H1 (cell line): Measurements from ENCODE around the gene CEP152. TPM values are rescaled to one million over a fixed set of nuclear protein-coding genes. Genes with fewer than 3 reads are reported as not detected.

Source experiments
- CTCF ChIA-PET: fragments of 300-600 bp; sonication (Branson Sonifier 250); formaldehyde crosslinking; loops from one replicate; lab custom pipeline; 2021; ENCODE audit not compliant: partially characterized antibody; lab: Charles Lee
- POLR2A ChIA-PET: fragments of 300-600 bp; sonication (Branson Sonifier 250); formaldehyde crosslinking; loops from one replicate; lab custom pipeline; 2021; ENCODE audit warnings: inconsistent platforms; ENCODE audit not compliant: partially characterized antibody; lab: Charles Lee
- DNase-seq, 2 experiments: peaks; one replicate each; pipeline versions ENCODE4 v3.0.0 to v3.0.0-alpha.2; 2010 to 2022; ENCODE audit warnings: low spot score in 2 of 2, low read depth in 1 of 2, mixed read lengths in 1 of 2
- FAIRE-seq: peaks from 2 replicates; lab custom pipeline; 2011; peaks lifted over from hg19 to GRCh38; lab: Jason Lieb, UNC
- H2AFZ ChIP-seq: 2 replicates; pipeline ENCODE4 v1.8.1; 2012; ENCODE audit warnings: low read length, inconsistent platforms
- H2AK5ac ChIP-seq: 2 replicates; pipeline ENCODE4 v1.6.1; 2013; ENCODE audit warnings: low read depth, low read length
- H2BK120ac ChIP-seq: replicated peaks from 2 replicates; pipeline ENCODE3; 2013; ENCODE audit warnings: low read depth, low read length, inconsistent platforms
- H2BK12ac ChIP-seq: 2 replicates; pipeline ENCODE4 v1.6.1; 2013; ENCODE audit warnings: low read depth, low read length
- H2BK15ac ChIP-seq: 2 replicates; pipeline ENCODE4 v1.6.1; 2013; ENCODE audit warnings: low read length
- H2BK20ac ChIP-seq: 2 replicates; pipeline ENCODE4 v1.6.1; 2013; ENCODE audit warnings: low read length
- H2BK5ac ChIP-seq: 2 replicates; pipeline ENCODE4 v1.6.1; 2013; ENCODE audit warnings: low read depth, low read length
- H3K14ac ChIP-seq: 2 replicates; pipeline ENCODE4 v1.6.1; 2013; ENCODE audit warnings: inconsistent platforms; ENCODE audit not compliant: insufficient read length
- H3K18ac ChIP-seq: 2 replicates; pipeline ENCODE4 v1.6.1; 2013; ENCODE audit warnings: low read length; ENCODE audit errors: extremely low read depth
- H3K23ac ChIP-seq: 2 replicates; pipeline ENCODE4 v1.6.1; 2013; ENCODE audit warnings: inconsistent platforms; ENCODE audit not compliant: insufficient read length
- H3K23me2 ChIP-seq: 2 replicates; pipeline ENCODE4 v1.6.1; 2013; ENCODE audit warnings: low read depth, low read length
- H3K27ac ChIP-seq: 2 replicates; pipeline ENCODE4 v1.6.1; 2011; ENCODE audit warnings: low read depth, low read length, inconsistent platforms
- H3K27me3 ChIP-seq, 4 experiments: replicated peaks in 1 of 4; 1 replicate in 1 of 4; 2 replicates in 3 of 4; pipeline versions ENCODE4 v1.6.1 to v1.8.1; 2011 to 2013; ENCODE audit warnings: low read length in 3 of 4, mild to moderate bottlenecking in 3 of 4, inconsistent platforms in 2 of 4, mixed read lengths in 2 of 4, moderate library complexity in 1 of 4; ENCODE audit not compliant: control insufficient read depth in 3 of 4, insufficient read depth in 3 of 4; ENCODE audit errors: extremely low read depth in 1 of 4
- H3K36me3 ChIP-seq, 4 experiments: 2 replicates each; pipeline versions ENCODE4 v1.6.1 to v1.8.1; 2011 to 2013; ENCODE audit warnings: mild to moderate bottlenecking in 4 of 4, low read length in 3 of 4, moderate library complexity in 2 of 4, control low read depth in 1 of 4, inconsistent platforms in 1 of 4; ENCODE audit not compliant: insufficient read depth in 4 of 4, control insufficient read depth in 2 of 4
- H3K4ac ChIP-seq: replicated peaks from 2 replicates; pipeline ENCODE3; 2013; ENCODE audit warnings: low read length, low read depth, mixed read lengths, inconsistent platforms; ENCODE audit not compliant: insufficient read length
- H3K4me1 ChIP-seq, 4 experiments: replicated peaks in 1 of 4; 1 replicate in 1 of 4; 2 replicates in 3 of 4; pipeline versions ENCODE4 v1.6.1 to v1.8.1; 2011 to 2013; ENCODE audit warnings: low read length in 3 of 4, inconsistent platforms in 2 of 4, mixed read lengths in 1 of 4; ENCODE audit not compliant: insufficient read depth in 4 of 4, control insufficient read depth in 3 of 4
- H3K4me2 ChIP-seq, 2 experiments: 2 replicates each; pipeline versions ENCODE4 v1.6.1 to v1.8.1; 2011 to 2013; ENCODE audit warnings: low read depth in 2 of 2, low read length in 2 of 2, control low read depth in 1 of 2, inconsistent platforms in 1 of 2, mild to moderate bottlenecking in 1 of 2; ENCODE audit not compliant: insufficient read depth in 1 of 2
- H3K4me3 ChIP-seq, 4 experiments: fragments of 200-600, 300-600 bp in 1 of 4; sonication (generic), shearing (Covaris generic), sonication (Bioruptor Twin) in 1 of 4; 2 replicates each; pipeline versions ENCODE4 v1.5.1 to v1.8.1; 2011 to 2016; ENCODE audit warnings: low read length in 4 of 4, low read depth in 3 of 4, control low read depth in 2 of 4, inconsistent platforms in 2 of 4, mild to moderate bottlenecking in 2 of 4, mixed read lengths in 1 of 4, moderate library complexity in 1 of 4; ENCODE audit not compliant: insufficient read depth in 2 of 4; ENCODE audit errors: extremely low read depth in 1 of 4
- H3K56ac ChIP-seq: replicated peaks from 2 replicates; pipeline ENCODE3; 2013; ENCODE audit warnings: low read depth, mild to moderate bottlenecking, mixed read lengths, low read length, inconsistent platforms; ENCODE audit not compliant: insufficient read length
- H3K79me1 ChIP-seq: 2 replicates; pipeline ENCODE4 v1.6.1; 2013; ENCODE audit warnings: low read depth, low read length, control low read depth
- H3K79me2 ChIP-seq, 2 experiments: 2 replicates each; pipeline versions ENCODE4 v1.6.1 to v1.8.1; 2012 to 2013; ENCODE audit warnings: low read length in 2 of 2, mild to moderate bottlenecking in 2 of 2, inconsistent platforms in 1 of 2; ENCODE audit not compliant: insufficient read depth in 2 of 2, control insufficient read depth in 1 of 2
- H3K9ac ChIP-seq, 4 experiments: replicated peaks in 1 of 4; 1 replicate in 1 of 4; 2 replicates in 3 of 4; pipeline versions ENCODE4 v1.6.1 to v1.8.1; 2011 to 2013; ENCODE audit warnings: low read depth in 3 of 4, low read length in 3 of 4, control low read depth in 2 of 4, mild to moderate bottlenecking in 2 of 4, moderate library complexity in 2 of 4, inconsistent platforms in 1 of 4; ENCODE audit errors: extremely low read depth in 1 of 4
- H3K9me3 ChIP-seq, 2 experiments: 2 replicates each; pipeline versions ENCODE4 v1.6.1 to v1.8.1; 2012 to 2013; ENCODE audit warnings: mild to moderate bottlenecking in 2 of 2, moderate library complexity in 2 of 2, control low read depth in 1 of 2, inconsistent platforms in 1 of 2, low read depth in 1 of 2, low read length in 1 of 2, mixed read lengths in 1 of 2; ENCODE audit not compliant: insufficient read depth in 2 of 2
- H4K20me1 ChIP-seq, 2 experiments: replicated peaks in 1 of 2; 2 replicates each; pipeline versions ENCODE3 to v1.8.1; 2011 to 2013; ENCODE audit warnings: inconsistent platforms in 2 of 2, low read length in 2 of 2, mild to moderate bottlenecking in 1 of 2; ENCODE audit not compliant: insufficient read depth in 2 of 2, control insufficient read depth in 1 of 2
- H4K5ac ChIP-seq: 2 replicates; pipeline ENCODE4 v1.6.1; 2013; ENCODE audit warnings: low read length, low read depth, mixed read lengths, inconsistent platforms; ENCODE audit not compliant: insufficient read length
- H4K8ac ChIP-seq: 2 replicates; pipeline ENCODE4 v1.8.0; 2013; ENCODE audit warnings: mild to moderate bottlenecking, moderate library complexity, low read length, inconsistent platforms; ENCODE audit not compliant: insufficient read depth; ENCODE audit errors: extremely low read depth
- H4K91ac ChIP-seq: replicated peaks from 2 replicates; pipeline ENCODE3; 2013; ENCODE audit warnings: low read length, mixed read lengths, inconsistent platforms; ENCODE audit not compliant: insufficient read length
- ATF2 ChIP-seq: IDR thresholded peaks from 2 replicates; pipeline ENCODE4 v1.6.1; 2012; ENCODE audit warnings: low read length, inconsistent platforms
- BACH1 ChIP-seq: IDR thresholded peaks from 2 replicates; pipeline ENCODE4 v1.6.1; 2012; ENCODE audit warnings: low read length, improper control_type of control experiment
- BCL11A ChIP-seq, 2 experiments: IDR thresholded peaks; one replicate each; pipeline ENCODE4 v1.6.1; 2011; ENCODE audit warnings: low read depth in 2 of 2, low read length in 2 of 2, mild to moderate bottlenecking in 2 of 2
- CBX5 ChIP-seq: fragments of 300-800, 300-1000 bp; sonication (generic); IDR thresholded peaks from 2 replicates; pipeline ENCODE4 v1.7.1; 2016; ENCODE audit warnings: antibody characterized with exemption, low read length, low read depth
- CHD1 ChIP-seq: IDR thresholded peaks from 2 replicates; pipeline ENCODE4 v1.6.1; 2012; ENCODE audit warnings: low read depth, low read length, improper control_type of control experiment
- CHD2 ChIP-seq: IDR thresholded peaks from 2 replicates; pipeline ENCODE4 v1.6.1; 2012; ENCODE audit warnings: low read length, improper control_type of control experiment
- EGR1 ChIP-seq: IDR thresholded peaks from 2 replicates; pipeline ENCODE4 v1.6.1; 2011; ENCODE audit warnings: low read depth, low read length, borderline replicate concordance
- FOSL1 ChIP-seq: IDR thresholded peaks from 2 replicates; pipeline ENCODE4 v1.6.1; 2011; ENCODE audit warnings: mild to moderate bottlenecking, low read depth, low read length, moderate library complexity; ENCODE audit not compliant: insufficient read depth
- JUN ChIP-seq: IDR thresholded peaks from 2 replicates; pipeline ENCODE4 v1.6.1; 2011; ENCODE audit warnings: low read depth, mild to moderate bottlenecking, improper control_type of control experiment, low read length
- JUND ChIP-seq: IDR thresholded peaks from 2 replicates; pipeline ENCODE4 v1.6.1; 2011; ENCODE audit warnings: mild to moderate bottlenecking, improper control_type of control experiment, low read length
- MAX ChIP-seq: IDR thresholded peaks from 2 replicates; pipeline ENCODE4 v1.6.1; 2012; ENCODE audit warnings: inconsistent platforms
- SP1 ChIP-seq: IDR thresholded peaks from 2 replicates; pipeline ENCODE4 v1.6.1; 2011; ENCODE audit warnings: low read depth, low read length
- ZNF274 ChIP-seq: IDR thresholded peaks from 2 replicates; pipeline ENCODE4 v1.7.0; 2012; ENCODE audit warnings: low read length, borderline replicate concordance; ENCODE audit errors: extremely low read depth
- WGBS, 2 experiments: shearing (Covaris generic) in 1 of 2; methylation state at CpG; one replicate each; pipeline versions ENCODE4 v1.1.6 to v1.1.7; 2013 to 2015; ENCODE audit warnings: low lambda C conversion rate in 2 of 2, mixed read lengths in 2 of 2, inconsistent platforms in 1 of 2, low coverage in 1 of 2, missing lambda C conversion rate in 1 of 2; ENCODE audit not compliant: insufficient replicate concordance in 2 of 2, insufficient coverage in 1 of 2, insufficient read length in 1 of 2; ENCODE audit errors: extremely low coverage in 1 of 2, missing lambda C conversion rate in 1 of 2; 5-methylcytosine and 5-hydroxymethylcytosine counted together
- polyA plus RNA-seq, 7 experiments: library from polyadenylated mRNA; depleted of rRNA in 3 of 7; stranded (reverse) in 5 of 7; unstranded in 2 of 7; fragments of >200 nt in 5 of 7; fragments of 200-250 nt in 2 of 7; gene quantifications; 1 replicate in 5 of 7; 2 replicates in 1 of 7; 4 replicates in 1 of 7; pipeline versions ENCODE4 v1.2.1 to v1.2.3, GENCODE V29; 2011 to 2013; ENCODE audit warnings: missing spikeins in 2 of 7, mixed read lengths in 2 of 7
- total RNA-seq: library from RNA; stranded (reverse); fragmentation: NEBNext Ultra II Directional; extraction: Animal tissue kit (Norgen Biotek cat#: 25700); gene quantifications from 2 replicates; pipeline ENCODE4 v1.2.1, GENCODE V29; 2021

Gene CEP152
- total and polyA plus RNA-seq, 2 of the 8 experiments (the other 6 are each of a cell fraction or from before 2014, with no cell fraction given), result 1.4 to 16.2 TPM

GRCh38 chr15:48705381-48705780 is 105.5 kb downstream of the CEP152 start:
- TF ChIP-seq FOSL1 (no peak), JUND (no peak), CHD2 (no peak), BACH1 (no peak), CHD1 (no peak), ZNF274 (no peak), JUN (no peak), EGR1 (no peak), CBX5 (no peak), ATF2 (no peak), BCL11A (IDR thresholded peaks at IDR 0.05; ENCODE audit: low read depth in 2 of 2, low read length in 2 of 2) (no peak), MAX (no peak), SP1 (no peak)
- TF ChIP-seq, all 59 proteins: peak for 0
- FAIRE-seq, result no peak

More at GRCh38 chr15:48705381-48705780, 105.5 kb downstream of the CEP152 start:
- H3K9ac ChIP-seq, result no peak overlapping the region
- ChIA-PET POLR2A (no interaction called here), CTCF (no interaction called here)
- no peak overlapping the region for H3K18ac ChIP-seq
- H3K36me3 ChIP-seq, result no peaks in the 10 kb centered on the region
- no peak overlapping the region for H2BK20ac ChIP-seq
- no peaks in the 10 kb centered on the region for H3K79me2 ChIP-seq
- H2BK120ac ChIP-seq, result no peak overlapping the region
- H4K8ac ChIP-seq, result no peak overlapping the region
- no peak overlapping the region for H3K23ac ChIP-seq
- peaks cover 0 to 2% of the 10 kb centered on the region in 2 experiments; a peak in 1 of 4 replicates for H3K9me3 ChIP-seq
- H3K4ac ChIP-seq, result no peak overlapping the region
- no peak overlapping the region for H2BK5ac ChIP-seq
- no peak for DNase-seq
- H3K4me2 ChIP-seq, result no peak overlapping the region
- H2AFZ ChIP-seq, result no peak overlapping the region
- no peaks in the 10 kb centered on the region for H3K23me2 ChIP-seq
- WGBS, 2 experiments, result 81% methylated on average over 1 of the region's 1 CpG; no CpG with 5 or more reads in 1 of the 2 experiments
- H3K4me1 ChIP-seq, result no peaks in the 10 kb centered on the region
- no peak overlapping the region for H4K5ac ChIP-seq
- no peaks in the 10 kb centered on the region for H3K27me3 ChIP-seq
- no peak overlapping the region for H2AK5ac ChIP-seq
- no peak overlapping the region for H4K91ac ChIP-seq
- no peak overlapping the region for H2BK12ac ChIP-seq
- no peak overlapping the region for H3K4me3 ChIP-seq
- H3K56ac ChIP-seq, result no peak overlapping the region
- H4K20me1 ChIP-seq, result no peaks in the 10 kb centered on the region
- no peak overlapping the region for H2BK15ac ChIP-seq
- H3K14ac ChIP-seq, result no peak overlapping the region
- H3K27ac ChIP-seq, result no peak overlapping the region
- H3K79me1 ChIP-seq, result no peaks in the 10 kb centered on the region
